ENCODE data around the gene SOX2. TPM values are rescaled to one million over a fixed set of nuclear protein-coding genes. Genes with fewer than 3 reads are reported as not detected.

The SOX2 gene
- total RNA-seq, 1 donor from 2014 or later, result 1.4 TPM

DNA sequence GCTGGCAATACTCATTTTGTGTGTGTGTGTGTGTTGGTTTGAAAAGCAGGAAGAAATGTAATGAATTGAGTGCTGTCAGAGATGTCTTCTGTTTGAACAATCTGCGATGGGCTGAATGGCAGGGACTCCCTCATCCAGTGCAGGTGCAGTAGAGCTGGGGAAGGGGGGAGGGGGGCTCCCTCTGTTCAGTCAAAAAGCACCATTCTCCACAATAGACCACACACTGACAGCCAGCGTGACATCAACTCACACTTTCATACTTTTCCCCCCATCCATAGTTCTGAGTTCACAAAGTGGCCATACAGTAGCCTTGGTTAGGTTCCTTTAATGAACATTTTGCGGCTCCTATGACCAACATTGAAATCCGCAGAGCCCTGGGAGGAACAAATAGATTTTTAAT is 10.4 kb downstream of the SOX2 start:
- peaks cover 21% of the 10 kb centered on the region for H3K4me1 Mint-ChIP-seq (ENCODE audit: unreplicated experiment)
- H3K27ac Mint-ChIP-seq (ENCODE audit: unreplicated experiment), result no peak overlapping the region
- TF ChIP-seq, protein P1, sequence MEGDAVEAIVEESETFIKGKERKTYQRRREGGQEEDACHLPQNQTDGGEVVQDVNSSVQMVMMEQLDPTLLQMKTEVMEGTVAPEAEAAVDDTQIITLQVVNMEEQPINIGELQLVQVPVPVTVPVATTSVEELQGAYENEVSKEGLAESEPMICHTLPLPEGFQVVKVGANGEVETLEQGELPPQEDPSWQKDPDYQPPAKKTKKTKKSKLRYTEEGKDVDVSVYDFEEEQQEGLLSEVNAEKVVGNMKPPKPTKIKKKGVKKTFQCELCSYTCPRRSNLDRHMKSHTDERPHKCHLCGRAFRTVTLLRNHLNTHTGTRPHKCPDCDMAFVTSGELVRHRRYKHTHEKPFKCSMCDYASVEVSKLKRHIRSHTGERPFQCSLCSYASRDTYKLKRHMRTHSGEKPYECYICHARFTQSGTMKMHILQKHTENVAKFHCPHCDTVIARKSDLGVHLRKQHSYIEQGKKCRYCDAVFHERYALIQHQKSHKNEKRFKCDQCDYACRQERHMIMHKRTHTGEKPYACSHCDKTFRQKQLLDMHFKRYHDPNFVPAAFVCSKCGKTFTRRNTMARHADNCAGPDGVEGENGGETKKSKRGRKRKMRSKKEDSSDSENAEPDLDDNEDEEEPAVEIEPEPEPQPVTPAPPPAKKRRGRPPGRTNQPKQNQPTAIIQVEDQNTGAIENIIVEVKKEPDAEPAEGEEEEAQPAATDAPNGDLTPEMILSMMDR (IDR thresholded peaks at IDR 0.05; ENCODE audit: unreplicated experiment), result no peak

GRCh38 chr3:181722766-181723425 is 11.2 kb downstream of the SOX2 start:
- TF ChIP-seq, protein P1 (IDR thresholded peaks at IDR 0.05; ENCODE audit: unreplicated experiment), result no peak
- Mint-ChIP-seq H3K36me3 (ENCODE audit: low read depth, unreplicated experiment) (peaks cover 3% of the 10 kb centered on the region), H3K27me3 (ENCODE audit: unreplicated experiment) (peaks cover 32% of the 10 kb centered on the region), H3K9me3 (ENCODE audit: unreplicated experiment) (no peaks in the 10 kb centered on the region), H3K4me3 (ENCODE audit: unreplicated experiment) (peak overlapping the region; percentile 37), H3K27ac (ENCODE audit: unreplicated experiment) (no peak overlapping the region), H3K4me1 (ENCODE audit: unreplicated experiment) (peaks cover 27% of the 10 kb centered on the region)
- DNase-seq (ENCODE audit: low spot score), result no peak

More for the DNA sequence above, 10.4 kb downstream of the SOX2 start:
- no peaks in the 10 kb centered on the region for H3K9me3 Mint-ChIP-seq (ENCODE audit: unreplicated experiment)
- DNase-seq (ENCODE audit: low spot score), result no peak
- peaks cover 3% of the 10 kb centered on the region for H3K36me3 Mint-ChIP-seq (ENCODE audit: low read depth, unreplicated experiment)
- peaks cover 25% of the 10 kb centered on the region for H3K27me3 Mint-ChIP-seq (ENCODE audit: unreplicated experiment)
- H3K4me3 Mint-ChIP-seq (ENCODE audit: unreplicated experiment), result no peak overlapping the region

DNA sequence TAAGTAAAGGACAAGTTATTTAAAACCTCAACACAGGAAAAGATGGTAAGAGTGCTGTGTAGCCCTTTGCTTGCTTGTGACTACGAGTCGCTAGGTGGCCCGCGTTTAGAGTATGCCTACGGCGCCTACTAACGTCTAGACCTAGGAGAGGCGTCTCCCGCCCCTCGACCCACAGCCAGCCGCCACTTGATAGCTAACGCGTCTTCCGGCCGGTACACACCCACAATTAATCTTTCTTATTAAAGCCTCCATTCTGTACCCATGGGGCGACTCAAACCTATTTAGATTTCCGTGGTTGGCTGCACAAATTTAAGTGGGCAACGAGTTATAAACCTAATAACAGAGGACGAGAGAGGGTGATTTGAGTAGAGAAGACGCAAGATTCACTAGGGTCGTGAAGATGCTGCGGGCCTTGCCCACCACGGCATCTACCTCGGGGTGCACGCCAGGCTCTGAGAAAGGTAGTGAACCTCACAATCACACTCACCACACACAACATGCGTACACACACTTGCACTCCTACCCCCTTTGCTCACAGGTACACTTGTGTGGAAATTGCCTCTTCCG is 12.0 kb downstream of the SOX2 start:
- no peak for DNase-seq (ENCODE audit: low spot score)
- no peaks in the 10 kb centered on the region for H3K9me3 Mint-ChIP-seq (ENCODE audit: unreplicated experiment)
- TF ChIP-seq, protein P1 (IDR thresholded peaks at IDR 0.05; ENCODE audit: unreplicated experiment), result no peak
- peaks cover 3% of the 10 kb centered on the region for H3K36me3 Mint-ChIP-seq (ENCODE audit: low read depth, unreplicated experiment)
- peaks cover 33% of the 10 kb centered on the region for H3K27me3 Mint-ChIP-seq (ENCODE audit: unreplicated experiment)
- peaks cover 24% of the 10 kb centered on the region for H3K4me1 Mint-ChIP-seq (ENCODE audit: unreplicated experiment)
- no peak overlapping the region for H3K27ac Mint-ChIP-seq (ENCODE audit: unreplicated experiment)
- H3K4me3 Mint-ChIP-seq (ENCODE audit: unreplicated experiment), result no peak overlapping the region

GRCh38 chr3:181724192-181724965 is 12.7 kb downstream of the SOX2 start:
- DNase-seq (ENCODE audit: low spot score), result no peak
- peaks cover 24% of the 10 kb centered on the region for H3K4me1 Mint-ChIP-seq (ENCODE audit: unreplicated experiment)
- H3K27me3 Mint-ChIP-seq (ENCODE audit: unreplicated experiment), result peaks cover 33% of the 10 kb centered on the region
- peaks cover 3% of the 10 kb centered on the region for H3K36me3 Mint-ChIP-seq (ENCODE audit: low read depth, unreplicated experiment)
- TF ChIP-seq, protein P1 (IDR thresholded peaks at IDR 0.05; ENCODE audit: unreplicated experiment), result no peak
- no peaks in the 10 kb centered on the region for H3K9me3 Mint-ChIP-seq (ENCODE audit: unreplicated experiment)
- peak overlapping the region; percentile 87 for H3K4me3 Mint-ChIP-seq (ENCODE audit: unreplicated experiment)
- H3K27ac Mint-ChIP-seq (ENCODE audit: unreplicated experiment), result no peak overlapping the region
